ENCODE results near the gene NEDD4L. TPM values are rescaled to one million over a fixed set of nuclear protein-coding genes. Genes with fewer than 3 reads are reported as not detected.
A peak's percentile ranks its signal among the peaks of the same experiment; 100 is the strongest.

NEDD4L gene
- total RNA-seq, 1 experiment from 2014 or later = 57.4 TPM

- BruUV-seq (replicated peaks) = no TSS peak
- no peaks in the 10 kb centered on the region for H3K9me2 ChIP-seq (ENCODE audit: insufficient read depth)
- no peaks in the 10 kb centered on the region for H3K27me3 ChIP-seq (ENCODE audit: insufficient read depth, low read depth)
- H3K79me2 ChIP-seq (ENCODE audit: low read depth) = peaks cover 74% of the 10 kb centered on the region
- peak overlapping the region; percentile 97 for H3K27ac ChIP-seq
- H3K36me3 ChIP-seq (ENCODE audit: low read depth) = 0 out of 2 replicates have a peak, but pooled peaks cover under 1% of the 10 kb centered on the region
- no peaks in the 10 kb centered on the region for H3K9me3 ChIP-seq (ENCODE audit: insufficient read depth, low read depth)
- POLR2A ChIA-PET (ENCODE audit: unreplicated experiment) = no interaction called here
- CTCF ChIA-PET = interaction anchor here (0.6 kb wide), 1 partner anchor 468 kb away, joined by 4 read pairs; no protein-coding TSS in a partner anchor
- intact Hi-C loops (cut with micrococcal nuclease; ENCODE audit: unreplicated experiment) = no loop called here
- H2AFZ ChIP-seq = no peak overlapping the region
- H3K4me2 ChIP-seq = peak overlapping the region; percentile 76
- H3K4me3 ChIP-seq = peak overlapping the region; percentile 15; the same call in 1 of the 2 replicates
- peaks cover 74% of the 10 kb centered on the region for H3F3A ChIP-seq (ENCODE audit: insufficient read depth, low read depth)
- DNase-seq = peak; percentile 46 to 90
- no peak for TF ChIP-seq EZH2 (IDR thresholded peaks at IDR 0.05; ENCODE audit: low read depth)
- TF ChIP-seq CTCF (conservative IDR thresholded peaks at IDR 0.05) = no peak
- peaks cover 94% of the 10 kb centered on the region for H3K4me1 ChIP-seq (replicated peaks; ENCODE audit: insufficient read depth)
- no peaks in the 10 kb centered on the region for H4K20me1 ChIP-seq (ENCODE audit: insufficient read depth)
Measured at GRCh38 chr18:58091099-58091611, 47.1 kb downstream of the NEDD4L start.

GRCh38 chr18:58093311-58093803 is 49.3 kb downstream of the NEDD4L start:
- no TSS peak for BruUV-seq (replicated peaks)
- peak overlapping the region; percentile 97 for H3K27ac ChIP-seq
- H2AFZ ChIP-seq = no peak overlapping the region
- H3K9me3 ChIP-seq (ENCODE audit: insufficient read depth, low read depth) = no peaks in the 10 kb centered on the region
- POLR2A ChIA-PET (ENCODE audit: unreplicated experiment) = no interaction called here
- intact Hi-C loops (cut with micrococcal nuclease; ENCODE audit: unreplicated experiment) = no loop called here
- TF ChIP-seq EZH2 (IDR thresholded peaks at IDR 0.05; ENCODE audit: low read depth) = no peak
- no peak for TF ChIP-seq CTCF (conservative IDR thresholded peaks at IDR 0.05)
- peaks cover 95% of the 10 kb centered on the region for H3K4me1 ChIP-seq (replicated peaks; ENCODE audit: insufficient read depth)
- H3K27me3 ChIP-seq (ENCODE audit: insufficient read depth, low read depth) = no peaks in the 10 kb centered on the region
- peak in 1 of 2 experiments; percentile 98 for DNase-seq
- peak overlapping the region; percentile 18; the same call in 1 of the 2 replicates for H3K4me3 ChIP-seq
- H3K4me2 ChIP-seq = peak overlapping the region; percentile 76
- H3K9me2 ChIP-seq (ENCODE audit: insufficient read depth) = no peaks in the 10 kb centered on the region
- peaks cover 77% of the 10 kb centered on the region for H3K79me2 ChIP-seq (ENCODE audit: low read depth)
- H4K20me1 ChIP-seq (ENCODE audit: insufficient read depth) = no peaks in the 10 kb centered on the region
- no peaks in the 10 kb centered on the region for H3K36me3 ChIP-seq (ENCODE audit: low read depth)
- CTCF ChIA-PET = no interaction called here
- H3F3A ChIP-seq (ENCODE audit: insufficient read depth, low read depth) = peaks cover 67% of the 10 kb centered on the region

- Histone ChIP-seq H3K9me2 (ENCODE audit: insufficient read depth) (no peaks in the 10 kb centered on the region), H3K27ac (peak overlapping the region; percentile 97), H2AFZ (no peak overlapping the region), H3K36me3 (ENCODE audit: low read depth) (no peaks in the 10 kb centered on the region), H3K4me2 (no peak overlapping the region), H3F3A (ENCODE audit: insufficient read depth, low read depth) (peaks cover 53% of the 10 kb centered on the region), H4K20me1 (ENCODE audit: insufficient read depth) (no peaks in the 10 kb centered on the region), H3K79me2 (ENCODE audit: low read depth) (peaks cover 80% of the 10 kb centered on the region), H3K4me1 (replicated peaks; ENCODE audit: insufficient read depth) (peaks cover 77% of the 10 kb centered on the region), H3K9me3 (ENCODE audit: insufficient read depth, low read depth) (no peaks in the 10 kb centered on the region), H3K4me3 (no peak overlapping the region), H3K27me3 (ENCODE audit: insufficient read depth, low read depth) (no peaks in the 10 kb centered on the region)
- BruUV-seq (replicated peaks) = no TSS peak
- no peak for DNase-seq
- TF ChIP-seq EZH2 (IDR thresholded peaks at IDR 0.05; ENCODE audit: low read depth) = no peak
- no peak for TF ChIP-seq CTCF (conservative IDR thresholded peaks at IDR 0.05)
- intact Hi-C loops (cut with micrococcal nuclease; ENCODE audit: unreplicated experiment) = no loop called here
- POLR2A ChIA-PET (ENCODE audit: unreplicated experiment) = no interaction called here
- CTCF ChIA-PET = no interaction called here
Measured at GRCh38 chr18:58095222-58095621, 51.2 kb downstream of the NEDD4L start.

Measured in PC-9 (cell line).